ENCODE data around the gene SNRNP25. TPM values are rescaled to one million over a fixed set of nuclear protein-coding genes. Genes with fewer than 3 reads are reported as not detected.
A peak's percentile ranks its signal among the peaks of the same experiment; 100 is the strongest.

Gene SNRNP25
- total RNA-seq, 1 donor from 2014 or later = 30.6 TPM

- Mint-ChIP-seq H3K36me3 (ENCODE audit: low read depth, unreplicated experiment) (peaks cover 13% of the 10 kb centered on the region), H3K27ac (ENCODE audit: unreplicated experiment) (no peak overlapping the region), H3K4me3 (ENCODE audit: unreplicated experiment) (peak overlapping the region; percentile 31), H3K9me3 (ENCODE audit: unreplicated experiment) (no peaks in the 10 kb centered on the region), H3K27me3 (ENCODE audit: unreplicated experiment) (peaks cover 10% of the 10 kb centered on the region), H3K4me1 (ENCODE audit: unreplicated experiment) (peaks cover 17% of the 10 kb centered on the region)
- no peak for DNase-seq (ENCODE audit: low spot score)
- no peak for TF ChIP-seq CTCF (IDR thresholded peaks at IDR 0.05; ENCODE audit: unreplicated experiment)
These were observed 32.9 kb downstream of the SNRNP25 start for GRCh38 chr16:86483-86952.

- Mint-ChIP-seq H3K36me3 (ENCODE audit: low read depth, unreplicated experiment) (peaks cover 12% of the 10 kb centered on the region), H3K9me3 (ENCODE audit: unreplicated experiment) (no peaks in the 10 kb centered on the region), H3K4me1 (ENCODE audit: unreplicated experiment) (peaks cover 15% of the 10 kb centered on the region), H3K27me3 (ENCODE audit: unreplicated experiment) (peaks cover 13% of the 10 kb centered on the region), H3K4me3 (ENCODE audit: unreplicated experiment) (no peak overlapping the region), H3K27ac (ENCODE audit: unreplicated experiment) (no peak overlapping the region)
- DNase-seq (ENCODE audit: low spot score) = no peak
- TF ChIP-seq CTCF (IDR thresholded peaks at IDR 0.05; ENCODE audit: unreplicated experiment) = no peak
These were observed 35.0 kb downstream of the SNRNP25 start for GRCh38 chr16:88613-89012.

DNA sequence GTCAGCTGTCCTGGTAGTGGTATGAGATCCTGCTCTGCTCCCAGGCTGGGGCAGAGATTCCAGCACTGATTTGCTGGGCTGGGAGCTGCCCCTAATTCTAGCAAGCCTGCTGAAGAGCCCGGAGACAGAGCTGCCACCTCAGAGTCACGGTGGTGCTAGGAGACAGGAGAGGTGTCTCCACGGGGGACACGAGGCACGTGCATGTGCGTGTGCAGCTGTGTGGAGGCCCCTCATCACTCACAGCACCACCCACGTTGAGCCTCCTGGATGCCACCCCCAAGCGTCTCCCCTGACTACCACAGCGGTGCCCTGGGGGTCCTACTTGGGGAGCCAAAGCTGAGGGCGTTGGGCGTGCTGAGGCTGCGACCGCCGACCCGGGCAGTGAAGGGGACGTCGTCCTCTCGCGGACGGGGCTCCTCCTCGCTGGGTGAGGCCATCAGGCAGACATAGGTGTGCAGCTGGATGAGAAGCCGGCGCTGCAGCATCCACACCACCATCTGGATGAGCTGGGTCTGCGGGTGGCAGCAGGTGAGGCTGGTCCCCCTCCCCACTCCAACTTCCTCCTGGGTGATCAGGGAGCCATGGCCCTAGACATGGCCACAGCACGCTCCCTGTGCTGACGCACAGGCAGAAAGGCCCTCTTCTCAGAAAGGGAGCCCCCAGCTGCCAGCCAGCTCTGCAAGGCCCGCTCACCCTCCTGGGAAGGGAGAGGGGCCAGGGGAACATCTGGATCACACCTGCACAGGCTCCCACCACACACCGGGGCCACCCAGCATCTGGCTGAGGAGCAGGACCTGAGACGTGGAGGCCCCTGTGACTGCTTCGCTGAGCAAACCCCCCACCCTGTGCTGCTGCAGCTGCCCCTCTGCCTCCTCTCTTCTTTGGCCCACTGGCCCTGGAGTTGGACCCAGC, 36.0 kb downstream of the SNRNP25 start:
- Mint-ChIP-seq H3K36me3 (ENCODE audit: low read depth, unreplicated experiment) (peaks cover 10% of the 10 kb centered on the region), H3K4me3 (ENCODE audit: unreplicated experiment) (no peak overlapping the region), H3K4me1 (ENCODE audit: unreplicated experiment) (peaks cover 5% of the 10 kb centered on the region), H3K9me3 (ENCODE audit: unreplicated experiment) (no peaks in the 10 kb centered on the region), H3K27ac (ENCODE audit: unreplicated experiment) (no peak overlapping the region), H3K27me3 (ENCODE audit: unreplicated experiment) (peaks cover 10% of the 10 kb centered on the region)
- DNase-seq (ENCODE audit: low spot score) = no peak
- no peak for TF ChIP-seq CTCF (IDR thresholded peaks at IDR 0.05; ENCODE audit: unreplicated experiment)

- TF ChIP-seq CTCF (IDR thresholded peaks at IDR 0.05; ENCODE audit: unreplicated experiment) = no peak
- H3K4me1 Mint-ChIP-seq (ENCODE audit: unreplicated experiment) = no peaks in the 10 kb centered on the region
- no peak overlapping the region for H3K27ac Mint-ChIP-seq (ENCODE audit: unreplicated experiment)
- peaks cover 5% of the 10 kb centered on the region for H3K36me3 Mint-ChIP-seq (ENCODE audit: low read depth, unreplicated experiment)
- H3K27me3 Mint-ChIP-seq (ENCODE audit: unreplicated experiment) = peaks cover 12% of the 10 kb centered on the region
- no peaks in the 10 kb centered on the region for H3K9me3 Mint-ChIP-seq (ENCODE audit: unreplicated experiment)
- H3K4me3 Mint-ChIP-seq (ENCODE audit: unreplicated experiment) = no peak overlapping the region
- DNase-seq (ENCODE audit: low spot score) = no peak
These were observed 37.9 kb downstream of the SNRNP25 start for GRCh38 chr16:91484-91883.
